KMS-11 (cell line): ENCODE data around the gene SLC2A9.

ENCODE experiments used
- H2AFZ ChIP-seq: fragments of 200-600 bp; sonication (generic); 2 replicates; pipeline ENCODE4 v1.6.1; 2016; ENCODE audit warnings: antibody characterized with exemption, mixed run types, low read depth
- H3K27ac ChIP-seq: fragments of 200-600 bp; sonication (generic); 2 replicates; pipeline ENCODE4 v1.6.1; 2016; ENCODE audit warnings: mild to moderate bottlenecking, mixed run types
- H3K27me3 ChIP-seq: fragments of 200-600 bp; sonication (generic); 2 replicates; pipeline ENCODE4 v1.6.1; 2017; ENCODE audit warnings: mild to moderate bottlenecking, low read depth, mixed run types, moderate library complexity; ENCODE audit not compliant: insufficient read depth
- H3K36me3 ChIP-seq: fragments of 200-600 bp; sonication (generic); 2 replicates; pipeline ENCODE4 v1.6.1; 2017; ENCODE audit warnings: mild to moderate bottlenecking, mixed run types; ENCODE audit not compliant: insufficient read depth
- H3K4me1 ChIP-seq: fragments of 200-600 bp; sonication (generic); 2 replicates; pipeline ENCODE4 v1.6.1; 2016; ENCODE audit warnings: mild to moderate bottlenecking, low read depth, mixed run types; ENCODE audit not compliant: poor library complexity, severe bottlenecking
- H3K4me2 ChIP-seq: fragments of 200-600 bp; sonication (generic); 2 replicates; pipeline ENCODE4 v1.7.0; 2016; ENCODE audit warnings: mild to moderate bottlenecking, mixed run types
- H3K4me3 ChIP-seq: fragments of 200-600 bp; sonication (generic); IDR thresholded peaks from 2 replicates; pipeline ENCODE4 v1.6.1; 2017; ENCODE audit warnings: low read depth, low read length, mixed read lengths; ENCODE audit not compliant: insufficient read depth
- H3K79me2 ChIP-seq: fragments of 200-600 bp; sonication (generic); 2 replicates; pipeline ENCODE4 v1.6.1; 2016; ENCODE audit warnings: low read depth, mixed run types; ENCODE audit not compliant: insufficient read depth
- H3K9ac ChIP-seq: fragments of 200-600 bp; sonication (generic); 2 replicates; pipeline ENCODE4 v1.6.1; 2016; ENCODE audit warnings: mild to moderate bottlenecking, mixed run types
- H4K20me1 ChIP-seq: fragments of 200-600 bp; sonication (generic); 2 replicates; pipeline ENCODE4 v1.6.1; 2016; ENCODE audit warnings: mild to moderate bottlenecking, mixed run types; ENCODE audit not compliant: insufficient read depth
- TF ChIP-seq, protein P1 (sequence below): fragments of 200-600 bp; sonication (generic); conservative IDR thresholded peaks from 2 replicates; pipeline ENCODE4 v1.6.1; 2017; ENCODE audit warnings: low read depth, mild to moderate bottlenecking, antibody characterized with exemption, low read length, moderate library complexity, mixed read lengths

SLC2A9 gene

DNA sequence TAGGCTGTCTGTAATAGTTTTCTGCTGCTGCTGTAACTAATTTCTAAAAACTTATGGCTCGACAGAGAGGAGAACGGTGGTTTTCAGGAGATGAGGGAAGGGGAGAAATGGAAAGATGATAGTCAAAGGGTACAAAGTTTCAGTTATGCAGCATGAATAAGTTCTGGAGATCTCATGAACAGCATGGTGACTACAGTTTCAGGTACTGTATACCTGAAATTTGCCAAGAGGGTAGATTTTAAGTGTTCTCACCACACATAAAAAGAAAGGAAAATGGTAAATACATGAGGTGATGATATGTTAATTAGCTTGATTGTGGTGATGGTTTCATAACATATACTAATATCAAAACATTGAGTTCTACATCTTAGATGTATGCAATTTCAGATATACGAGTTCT lies 205.0 kb downstream of the SLC2A9 start:
- no peak overlapping the region for H3K27ac ChIP-seq
- H3K79me2 ChIP-seq, result no peaks in the 10 kb centered on the region
- no peaks in the 10 kb centered on the region for H3K36me3 ChIP-seq
- H3K27me3 ChIP-seq, result no peaks in the 10 kb centered on the region
- no peak overlapping the region for H3K4me2 ChIP-seq
- H3K4me1 ChIP-seq, result peaks cover 16% of the 10 kb centered on the region
- TF ChIP-seq, protein P1, sequence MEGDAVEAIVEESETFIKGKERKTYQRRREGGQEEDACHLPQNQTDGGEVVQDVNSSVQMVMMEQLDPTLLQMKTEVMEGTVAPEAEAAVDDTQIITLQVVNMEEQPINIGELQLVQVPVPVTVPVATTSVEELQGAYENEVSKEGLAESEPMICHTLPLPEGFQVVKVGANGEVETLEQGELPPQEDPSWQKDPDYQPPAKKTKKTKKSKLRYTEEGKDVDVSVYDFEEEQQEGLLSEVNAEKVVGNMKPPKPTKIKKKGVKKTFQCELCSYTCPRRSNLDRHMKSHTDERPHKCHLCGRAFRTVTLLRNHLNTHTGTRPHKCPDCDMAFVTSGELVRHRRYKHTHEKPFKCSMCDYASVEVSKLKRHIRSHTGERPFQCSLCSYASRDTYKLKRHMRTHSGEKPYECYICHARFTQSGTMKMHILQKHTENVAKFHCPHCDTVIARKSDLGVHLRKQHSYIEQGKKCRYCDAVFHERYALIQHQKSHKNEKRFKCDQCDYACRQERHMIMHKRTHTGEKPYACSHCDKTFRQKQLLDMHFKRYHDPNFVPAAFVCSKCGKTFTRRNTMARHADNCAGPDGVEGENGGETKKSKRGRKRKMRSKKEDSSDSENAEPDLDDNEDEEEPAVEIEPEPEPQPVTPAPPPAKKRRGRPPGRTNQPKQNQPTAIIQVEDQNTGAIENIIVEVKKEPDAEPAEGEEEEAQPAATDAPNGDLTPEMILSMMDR, result no peak
- no peak overlapping the region for H3K4me3 ChIP-seq
- no peak overlapping the region for H2AFZ ChIP-seq
- no peaks in the 10 kb centered on the region for H4K20me1 ChIP-seq
- H3K9ac ChIP-seq, result no peak overlapping the region

DNA sequence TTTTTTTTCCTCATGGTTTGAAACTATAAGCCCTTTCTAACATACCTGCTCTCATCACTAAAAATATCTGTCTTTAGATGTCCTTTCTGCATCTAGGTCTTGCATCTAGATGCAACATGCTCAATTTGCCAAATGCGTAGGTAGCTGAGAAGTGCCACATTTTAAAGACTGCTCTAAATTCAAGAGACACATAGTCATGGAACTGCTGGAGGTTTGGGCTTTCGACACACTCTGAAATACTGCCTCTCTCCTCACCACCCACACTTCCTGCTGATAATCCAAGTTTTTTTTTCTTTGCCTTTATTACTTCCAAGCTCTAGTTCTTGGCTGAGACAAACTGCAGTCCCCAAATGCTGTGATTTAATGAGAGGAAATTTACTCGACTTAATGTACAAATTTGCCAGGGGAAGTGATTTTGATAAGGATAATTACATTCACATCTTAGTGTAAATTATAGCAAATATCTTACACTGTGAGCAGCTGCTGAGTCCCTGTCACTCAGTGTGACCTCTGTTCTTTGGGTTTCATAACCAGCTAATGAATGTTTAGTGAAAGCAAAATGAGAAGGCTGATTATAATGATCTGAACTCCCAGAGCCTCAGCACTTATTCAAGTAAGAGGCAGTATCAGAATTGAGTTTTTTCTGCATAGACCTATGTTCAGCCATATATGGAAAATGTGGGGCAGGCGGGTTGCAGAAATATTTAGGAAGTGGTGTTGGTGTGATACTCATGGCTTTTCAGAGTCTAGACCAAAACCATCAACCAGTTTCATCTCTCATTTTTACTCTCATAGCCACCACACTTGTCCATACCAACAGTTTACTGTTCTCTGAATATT lies 208.6 kb downstream of the SLC2A9 start:
- Histone ChIP-seq H3K4me1 (peaks cover 16% of the 10 kb centered on the region), H3K4me2 (no peak overlapping the region; the same call in 1 of the 2 replicates), H4K20me1 (no peaks in the 10 kb centered on the region), H3K36me3 (no peaks in the 10 kb centered on the region), H3K79me2 (no peaks in the 10 kb centered on the region), H3K27ac (no peak overlapping the region), H3K9ac (no peak overlapping the region), H3K4me3 (no peak overlapping the region), H3K27me3 (no peaks in the 10 kb centered on the region), H2AFZ (no peak overlapping the region)
- TF ChIP-seq, protein P1, result no peak

DNA sequence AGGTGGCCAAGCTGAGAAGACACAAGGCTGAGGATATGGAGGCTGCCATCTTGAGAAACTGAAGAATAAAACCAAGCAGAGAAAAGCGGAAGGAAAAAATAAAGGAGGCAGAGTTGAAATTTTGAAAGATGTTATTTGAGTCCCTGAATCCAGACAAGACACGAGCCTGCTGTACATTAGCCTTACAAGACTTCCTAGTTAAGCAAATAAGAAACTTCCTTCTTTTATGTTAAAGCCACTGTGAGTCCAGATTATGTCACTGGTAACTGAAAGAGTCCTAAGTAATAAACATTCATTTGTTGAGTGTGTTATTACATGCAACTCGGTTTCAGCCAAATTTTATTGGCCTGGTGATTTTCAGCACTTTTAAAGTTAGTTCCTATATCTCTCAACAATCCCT lies 209.5 kb downstream of the SLC2A9 start:
- no peaks in the 10 kb centered on the region for H4K20me1 ChIP-seq
- H3K9ac ChIP-seq, result no peak overlapping the region
- H3K79me2 ChIP-seq, result no peaks in the 10 kb centered on the region
- peaks cover 16% of the 10 kb centered on the region for H3K4me1 ChIP-seq
- H3K36me3 ChIP-seq, result no peaks in the 10 kb centered on the region
- no peak overlapping the region for H2AFZ ChIP-seq
- H3K4me3 ChIP-seq, result no peak overlapping the region
- no peaks in the 10 kb centered on the region for H3K27me3 ChIP-seq
- H3K4me2 ChIP-seq, result no peak overlapping the region
- H3K27ac ChIP-seq, result no peak overlapping the region
- TF ChIP-seq, protein P1, result no peak

DNA sequence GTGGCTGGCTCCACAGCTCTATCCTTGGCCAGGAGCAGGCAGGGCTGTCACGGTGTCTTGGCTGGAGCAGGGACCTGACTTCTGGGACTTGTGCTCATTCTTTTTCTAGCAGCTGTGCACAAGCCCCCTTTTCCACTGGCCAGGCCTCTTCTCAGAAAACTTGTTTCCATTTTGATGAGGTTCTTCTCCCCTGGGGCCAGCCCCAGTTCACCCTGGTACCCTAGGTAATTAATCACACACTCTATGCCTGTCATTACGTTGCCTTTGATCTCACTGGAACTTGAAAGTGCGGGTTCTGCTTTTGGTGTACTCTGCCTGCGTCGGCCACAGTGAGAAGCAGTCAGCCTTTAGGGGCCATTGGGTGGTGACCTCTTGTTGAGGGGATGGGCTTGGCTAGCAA lies 213.2 kb downstream of the SLC2A9 start:
- H3K27ac ChIP-seq, result no peak overlapping the region
- H4K20me1 ChIP-seq, result no peaks in the 10 kb centered on the region
- TF ChIP-seq, protein P1, result no peak
- no peak overlapping the region for H2AFZ ChIP-seq
- H3K36me3 ChIP-seq, result no peaks in the 10 kb centered on the region
- H3K9ac ChIP-seq, result no peak overlapping the region
- H3K4me2 ChIP-seq, result no peak overlapping the region
- no peaks in the 10 kb centered on the region for H3K79me2 ChIP-seq
- H3K4me1 ChIP-seq, result peaks cover 11% of the 10 kb centered on the region
- no peak overlapping the region for H3K4me3 ChIP-seq
- no peaks in the 10 kb centered on the region for H3K27me3 ChIP-seq
